ENCODE data around the gene APOM. TPM values are rescaled to one million over a fixed set of nuclear protein-coding genes. Genes with fewer than 3 reads are reported as not detected.

APOM gene
- total and polyA plus RNA-seq, 4 donors, result 0.40 to 9.5 (median 6.2) TPM

GRCh38 chr6:31677955-31678354 lies 22.3 kb downstream of the APOM start:
- H3K27ac ChIP-seq (ENCODE audit: low read depth, low read length), result no peak overlapping the region
- peaks cover 29% of the 10 kb centered on the region for H3K4me1 ChIP-seq (ENCODE audit: control insufficient read depth, insufficient read depth, low read length)
- no peaks in the 10 kb centered on the region for H3K9me3 ChIP-seq (ENCODE audit: control insufficient read depth, insufficient read depth, low read length)
- WGBS (ENCODE audit: insufficient coverage), result 74% methylated on average over 7 of the region's 8 CpGs
- DNase-seq (ENCODE audit: low read depth in 4 of 6, low spot score in 6 of 6), result no peak
- peaks cover 15% of the 10 kb centered on the region for H3K36me3 ChIP-seq (ENCODE audit: control insufficient read depth, insufficient read depth, low read length)
- H3K4me3 ChIP-seq (ENCODE audit: low read depth, low read length), result no peak overlapping the region
- no peaks in the 10 kb centered on the region for H3K27me3 ChIP-seq (ENCODE audit: control insufficient read depth, insufficient read depth, low read length)

- peak in 3 of 6 donors; percentile 48 to 92 (median 90) for DNase-seq (ENCODE audit: low read depth in 4 of 6, low spot score in 6 of 6)
- WGBS (ENCODE audit: insufficient coverage), result 7% methylated on average over 16 of the region's 17 CpGs
- H3K27ac ChIP-seq (ENCODE audit: low read depth, low read length), result peak within 1 kb of the TSS; percentile 86
- peaks cover 16% of the 10 kb centered on the region for H3K36me3 ChIP-seq (ENCODE audit: control insufficient read depth, insufficient read depth, low read length)
- H3K4me1 ChIP-seq (ENCODE audit: control insufficient read depth, insufficient read depth, low read length), result peaks cover 39% of the 10 kb centered on the region
- H3K9me3 ChIP-seq (ENCODE audit: control insufficient read depth, insufficient read depth, low read length), result no peaks in the 10 kb centered on the region
- H3K4me3 ChIP-seq (ENCODE audit: low read depth, low read length), result peak within 1 kb of the TSS; percentile 66
- no peaks in the 10 kb centered on the region for H3K27me3 ChIP-seq (ENCODE audit: control insufficient read depth, insufficient read depth, low read length)
These were observed 24.8 kb downstream of the APOM start, which contains the start of gene LY6G5C for GRCh38 chr6:31680226-31681134. Gene LY6G5C, minus strand, starts transcription at chr6:31681067. Its CDS starts 694 bp downstream, at chr6:31680373.

GRCh38 chr6:31681135-31681671 lies 25.5 kb downstream of the APOM start:
- H3K4me1 ChIP-seq (ENCODE audit: control insufficient read depth, insufficient read depth, low read length), result peaks cover 39% of the 10 kb centered on the region
- peak in 2 of 6 donors; percentile 30 to 61 for DNase-seq (ENCODE audit: low read depth in 4 of 6, low spot score in 6 of 6)
- WGBS (ENCODE audit: insufficient coverage), result 2% methylated on average over 36 of the region's 40 CpGs
- peak overlapping the region; percentile 66 for H3K4me3 ChIP-seq (ENCODE audit: low read depth, low read length)
- no peaks in the 10 kb centered on the region for H3K27me3 ChIP-seq (ENCODE audit: control insufficient read depth, insufficient read depth, low read length)
- H3K27ac ChIP-seq (ENCODE audit: low read depth, low read length), result peak overlapping the region; percentile 86
- H3K9me3 ChIP-seq (ENCODE audit: control insufficient read depth, insufficient read depth, low read length), result no peaks in the 10 kb centered on the region
- H3K36me3 ChIP-seq (ENCODE audit: control insufficient read depth, insufficient read depth, low read length), result peaks cover 23% of the 10 kb centered on the region

- Histone ChIP-seq H3K4me3 (ENCODE audit: low read depth, low read length) (peak overlapping the region; percentile 47), H3K4me1 (ENCODE audit: control insufficient read depth, insufficient read depth, low read length) (peaks cover 39% of the 10 kb centered on the region), H3K27me3 (ENCODE audit: control insufficient read depth, insufficient read depth, low read length) (no peaks in the 10 kb centered on the region), H3K36me3 (ENCODE audit: control insufficient read depth, insufficient read depth, low read length) (peaks cover 47% of the 10 kb centered on the region), H3K27ac (ENCODE audit: low read depth, low read length) (peak overlapping the region; percentile 86), H3K9me3 (ENCODE audit: control insufficient read depth, insufficient read depth, low read length) (no peaks in the 10 kb centered on the region)
- peak in 2 of 6 donors; percentile 23 to 54 for DNase-seq (ENCODE audit: low read depth in 4 of 6, low spot score in 6 of 6)
- 41% methylated on average over 7 of the region's 13 CpGs for WGBS (ENCODE audit: insufficient coverage)
These were observed 27.9 kb downstream of the APOM start for GRCh38 chr6:31683591-31683990.

- WGBS (ENCODE audit: insufficient coverage), result 83% methylated on average over 4 of the region's 5 CpGs
- Histone ChIP-seq H3K4me1 (ENCODE audit: control insufficient read depth, insufficient read depth, low read length) (peaks cover 24% of the 10 kb centered on the region), H3K4me3 (ENCODE audit: low read depth, low read length) (no peak overlapping the region), H3K36me3 (ENCODE audit: control insufficient read depth, insufficient read depth, low read length) (peaks cover 71% of the 10 kb centered on the region), H3K9me3 (ENCODE audit: control insufficient read depth, insufficient read depth, low read length) (no peaks in the 10 kb centered on the region), H3K27me3 (ENCODE audit: control insufficient read depth, insufficient read depth, low read length) (no peaks in the 10 kb centered on the region), H3K27ac (ENCODE audit: low read depth, low read length) (no peak overlapping the region)
- no peak for DNase-seq (ENCODE audit: low read depth in 4 of 6, low spot score in 6 of 6)
These were observed 30.8 kb downstream of the APOM start for GRCh38 chr6:31686483-31686882.

GRCh38 chr6:31687321-31687720 lies 31.6 kb downstream of the APOM start:
- Histone ChIP-seq H3K4me1 (ENCODE audit: control insufficient read depth, insufficient read depth, low read length) (peaks cover 16% of the 10 kb centered on the region), H3K27ac (ENCODE audit: low read depth, low read length) (no peak overlapping the region), H3K9me3 (ENCODE audit: control insufficient read depth, insufficient read depth, low read length) (no peaks in the 10 kb centered on the region), H3K27me3 (ENCODE audit: control insufficient read depth, insufficient read depth, low read length) (no peaks in the 10 kb centered on the region), H3K4me3 (ENCODE audit: low read depth, low read length) (no peak overlapping the region), H3K36me3 (ENCODE audit: control insufficient read depth, insufficient read depth, low read length) (peaks cover 77% of the 10 kb centered on the region)
- no peak for DNase-seq (ENCODE audit: low read depth in 4 of 6, low spot score in 6 of 6)
- 73% methylated on average over 5 of the region's 8 CpGs for WGBS (ENCODE audit: insufficient coverage)

- no peak for DNase-seq (ENCODE audit: low read depth in 4 of 6, low spot score in 6 of 6)
- no peak overlapping the region for H3K4me3 ChIP-seq (ENCODE audit: low read depth, low read length)
- H3K36me3 ChIP-seq (ENCODE audit: control insufficient read depth, insufficient read depth, low read length), result peaks cover 84% of the 10 kb centered on the region
- H3K9me3 ChIP-seq (ENCODE audit: control insufficient read depth, insufficient read depth, low read length), result no peaks in the 10 kb centered on the region
- H3K27ac ChIP-seq (ENCODE audit: low read depth, low read length), result no peak overlapping the region
- peaks cover 8% of the 10 kb centered on the region for H3K4me1 ChIP-seq (ENCODE audit: control insufficient read depth, insufficient read depth, low read length)
- no peaks in the 10 kb centered on the region for H3K27me3 ChIP-seq (ENCODE audit: control insufficient read depth, insufficient read depth, low read length)
- 85% methylated on average over 9 of the region's 14 CpGs for WGBS (ENCODE audit: insufficient coverage)
These were observed 32.4 kb downstream of the APOM start for GRCh38 chr6:31687860-31688693.

- no peak for DNase-seq (ENCODE audit: low read depth in 4 of 6, low spot score in 6 of 6)
- 85% methylated on average over 7 of the region's 11 CpGs for WGBS (ENCODE audit: insufficient coverage)
- Histone ChIP-seq H3K27me3 (ENCODE audit: control insufficient read depth, insufficient read depth, low read length) (no peaks in the 10 kb centered on the region), H3K9me3 (ENCODE audit: control insufficient read depth, insufficient read depth, low read length) (no peaks in the 10 kb centered on the region), H3K27ac (ENCODE audit: low read depth, low read length) (no peak overlapping the region), H3K4me3 (ENCODE audit: low read depth, low read length) (no peak overlapping the region), H3K36me3 (ENCODE audit: control insufficient read depth, insufficient read depth, low read length) (peaks cover 90% of the 10 kb centered on the region), H3K4me1 (ENCODE audit: control insufficient read depth, insufficient read depth, low read length) (no peaks in the 10 kb centered on the region)
These were observed 33.8 kb downstream of the APOM start for GRCh38 chr6:31689249-31690110.

Data from spinal cord (tissue), 10 donors.